Measurements from ENCODE around the gene GPRASP1.
"Not testable (repeated sequence)": the region's sequence is repeated elsewhere in the genome, so short reads cannot be mapped to it uniquely, and the experiment has no call there.

GPRASP1 gene

GRCh38 chrX:102651242-102652011 lies at the start of gene GPRASP1:
Gene GPRASP1, plus strand, starts transcription at chrX:102651483. Its CDS starts 2,431 bp downstream, at chrX:102653914.
- DNase-seq, result peak; percentile 1 to 31 (median 16)

GRCh38 chrX:102604327-102604726 lies 47.0 kb upstream of the GPRASP1 start:
- no peak for DNase-seq

- no peak for DNase-seq
Observed at GRCh38 chrX:102606115-102606514, 45.2 kb upstream of the GPRASP1 start.

GRCh38 chrX:102610905-102611304 lies 40.4 kb upstream of the GPRASP1 start:
- no peak for DNase-seq

GRCh38 chrX:102624105-102624504 lies 27.2 kb upstream of the GPRASP1 start:
- DNase-seq, result no peak

- no peak for DNase-seq
Observed at GRCh38 chrX:102627640-102628039, 23.6 kb upstream of the GPRASP1 start.

GRCh38 chrX:102637561-102637960 lies 13.7 kb upstream of the GPRASP1 start:
- no peak for DNase-seq

GRCh38 chrX:102650903-102651241 lies 411 bp upstream of the GPRASP1 start:
- DNase-seq, result no peak

- peak in 3 of 4 experiments; percentile 1 to 31 (median 24) for DNase-seq
Observed at GRCh38 chrX:102652031-102652688, 877 bp downstream of the GPRASP1 start.

GRCh38 chrX:102654696-102655095 lies 3.4 kb downstream of the GPRASP1 start:
- DNase-seq, result no peak

- DNase-seq, result no peak
Observed at GRCh38 chrX:102658556-102658955, 7.3 kb downstream of the GPRASP1 start.

- DNase-seq, result peak; percentile 52 to 63 (median 58)
Observed at GRCh38 chrX:102659790-102660757, 8.8 kb downstream of the GPRASP1 start.

- not testable (repeated sequence) for DNase-seq
Observed at GRCh38 chrX:102663820-102664219, 12.5 kb downstream of the GPRASP1 start.

- DNase-seq, result not testable (repeated sequence)
Observed at GRCh38 chrX:102667034-102667433, 15.8 kb downstream of the GPRASP1 start.

- no peak for DNase-seq
Observed at GRCh38 chrX:102669526-102669925, 18.2 kb downstream of the GPRASP1 start.

GRCh38 chrX:102672856-102673255 lies 21.6 kb downstream of the GPRASP1 start:
- DNase-seq, result no peak

GRCh38 chrX:102677479-102677878 lies 26.2 kb downstream of the GPRASP1 start:
- not testable (repeated sequence) for DNase-seq

- DNase-seq, result no peak
Observed at GRCh38 chrX:102684772-102685520, 33.7 kb downstream of the GPRASP1 start.

- no peak for DNase-seq
Observed at GRCh38 chrX:102694749-102695148, 43.5 kb downstream of the GPRASP1 start.

- DNase-seq, result no peak
Observed at GRCh38 chrX:102696306-102696705, 45.0 kb downstream of the GPRASP1 start.

GRCh38 chrX:102697494-102697893 lies 46.2 kb downstream of the GPRASP1 start:
- DNase-seq, result no peak
